Activated T-cell treated with anti-CD3 and anti-CD28 coated beads, Interleukin-2, amount 50 U/mL, for 1 hour (primary cell): ENCODE data around the gene MICU2.

Experiments
- DNase-seq: peaks from one replicate; pipeline ENCODE4 v3.0.0-alpha.2; 2020

MICU2 gene

DNA sequence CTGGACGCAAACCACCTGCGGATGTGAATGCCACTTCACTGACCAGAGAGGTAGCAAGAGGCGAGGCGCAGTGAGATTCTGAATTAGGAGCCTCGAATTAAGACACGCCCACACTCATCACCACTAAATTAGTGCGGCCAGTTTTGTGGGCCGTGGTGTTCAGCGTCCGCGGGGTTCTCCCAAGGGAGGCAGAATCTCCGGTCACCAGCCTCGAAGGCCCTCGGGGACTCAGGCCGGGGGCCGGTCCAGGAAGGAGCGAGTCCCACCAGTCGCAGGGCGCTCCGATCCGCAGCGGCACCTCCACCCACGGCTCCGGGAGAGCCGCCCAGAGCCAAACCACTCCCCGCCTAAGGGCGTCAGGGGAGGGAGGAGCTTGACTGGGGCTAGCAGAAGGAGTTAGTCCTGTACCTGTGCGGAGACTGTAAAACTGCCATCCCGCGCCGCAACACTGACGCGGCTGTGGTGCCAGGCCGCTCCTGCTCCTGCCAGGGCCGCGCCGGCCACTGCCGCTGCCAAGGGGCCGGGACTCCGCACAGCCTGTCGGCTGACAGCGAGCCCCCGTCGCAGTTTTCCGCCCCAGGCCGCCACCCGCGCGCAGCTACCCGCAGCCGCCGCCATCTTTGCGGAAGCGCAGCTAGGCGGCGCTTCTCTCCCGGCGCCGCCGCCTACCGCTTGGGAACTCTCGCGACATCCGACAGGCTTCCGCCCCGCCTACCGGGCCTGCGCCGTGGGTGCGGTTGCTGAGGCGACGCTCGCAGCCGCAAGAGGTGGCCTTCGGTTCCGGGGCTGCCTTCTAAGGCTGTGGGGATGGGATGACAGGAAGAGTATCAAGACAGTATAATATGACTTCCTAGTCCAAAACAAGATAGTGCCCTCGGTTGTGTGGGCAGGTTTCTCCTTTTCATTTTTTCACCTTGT lies at the start of gene MICU2:
MICU2 (minus strand) TSS at position 640 of the 918 bp plus-strand sequence; CDS start at position 618, 22 bp downstream.
- DNase-seq = peak; percentile 95

- DNase-seq = no peak
These were observed 37.7 kb upstream of the MICU2 start for GRCh38 chr13:21641629-21642028.

- no peak for DNase-seq
These were observed 35.6 kb upstream of the MICU2 start for GRCh38 chr13:21639561-21639960.

GRCh38 chr13:21638319-21639282 lies 34.6 kb upstream of the MICU2 start:
- no peak for DNase-seq

DNA sequence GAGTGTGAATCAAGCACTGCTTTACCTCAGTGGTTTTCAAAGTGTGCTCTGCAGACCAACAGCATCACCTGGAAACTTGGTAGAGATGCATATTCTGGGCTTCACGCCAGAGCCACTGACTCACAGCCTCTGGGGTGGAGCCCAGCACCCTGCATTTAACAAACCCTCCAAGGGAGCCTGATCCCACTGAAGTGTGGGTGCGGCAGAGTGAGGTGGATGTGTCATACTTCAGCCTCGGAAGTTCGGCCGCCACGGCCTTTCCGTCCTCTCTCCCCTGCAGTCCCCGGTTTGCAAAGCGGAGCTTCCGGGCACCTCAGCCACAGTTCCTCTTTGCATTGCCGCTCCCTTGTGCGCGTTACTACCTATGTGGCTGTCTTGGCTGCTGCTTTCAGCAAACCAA lies 33.3 kb upstream of the MICU2 start:
- DNase-seq = peak; percentile 39

GRCh38 chr13:21636656-21637055 lies 32.7 kb upstream of the MICU2 start:
- no peak for DNase-seq

DNA sequence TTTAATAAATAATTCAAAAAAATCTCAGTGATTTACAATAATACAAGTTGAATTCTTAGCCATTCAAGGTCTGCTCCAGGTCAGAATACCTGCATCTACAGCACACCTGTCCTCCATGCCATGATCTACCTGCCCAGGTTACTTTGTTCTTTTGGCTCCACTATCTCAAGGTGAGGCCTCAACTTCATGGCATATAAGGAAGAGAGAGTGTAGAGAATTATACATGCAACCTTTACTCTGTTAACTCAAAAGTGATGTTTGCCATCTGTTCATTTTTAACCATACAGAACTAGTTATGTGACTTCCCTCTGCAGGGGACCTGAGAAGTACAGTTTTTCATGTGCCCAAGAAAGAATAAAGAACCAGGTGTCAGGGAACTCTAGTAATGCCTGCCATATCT lies 28.2 kb upstream of the MICU2 start:
- no peak for DNase-seq

DNA sequence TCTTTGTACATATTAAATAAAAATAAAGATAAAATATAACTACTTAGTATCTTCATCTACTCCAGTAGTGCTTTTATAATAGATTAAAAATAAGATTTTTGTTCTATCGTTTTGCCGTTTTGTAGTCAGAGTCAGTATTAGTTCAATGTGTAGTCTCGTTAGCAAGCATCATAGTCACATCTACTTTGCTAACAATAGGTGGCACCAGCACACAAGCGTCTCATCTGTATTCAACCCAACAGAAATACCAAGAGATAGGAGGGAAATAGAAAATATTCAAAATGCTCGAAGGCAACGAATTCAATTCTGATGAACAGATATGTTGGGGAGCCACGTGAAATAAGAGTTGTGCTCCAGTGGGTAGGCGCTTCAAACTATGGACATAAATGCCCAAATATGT lies 21.4 kb upstream of the MICU2 start:
- DNase-seq = no peak

- DNase-seq = no peak
These were observed 16.9 kb upstream of the MICU2 start for GRCh38 chr13:21620861-21621260.

DNA sequence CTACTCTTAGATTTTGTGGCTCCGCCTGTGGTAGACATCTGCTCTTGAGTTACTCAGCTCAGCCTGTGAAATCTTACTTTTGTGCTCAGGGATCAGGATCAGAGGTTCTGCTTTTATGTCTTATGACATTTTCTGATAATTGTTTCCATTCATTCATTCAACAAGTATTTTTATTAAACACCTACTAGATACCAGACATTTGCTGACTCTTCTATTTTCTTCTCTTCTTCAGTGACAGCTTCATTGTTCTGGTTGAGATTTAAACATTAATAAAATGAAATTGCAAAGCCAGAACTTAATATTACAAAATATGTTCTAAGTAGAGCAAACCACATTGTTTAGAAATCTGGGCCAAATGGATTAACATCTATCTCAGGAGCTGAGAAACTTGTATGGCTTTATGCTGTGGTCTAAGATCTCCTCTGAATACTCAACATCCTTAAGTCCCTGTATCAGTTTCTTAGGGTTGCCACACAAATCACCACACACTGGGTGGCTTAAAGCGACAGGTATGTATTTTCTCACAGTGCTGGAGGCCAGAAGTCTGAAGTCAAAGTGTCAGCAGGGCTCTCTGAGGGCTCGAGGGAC lies 15.8 kb upstream of the MICU2 start:
- no peak for DNase-seq

- no peak for DNase-seq
These were observed 12.9 kb upstream of the MICU2 start for GRCh38 chr13:21616880-21617279.

DNA sequence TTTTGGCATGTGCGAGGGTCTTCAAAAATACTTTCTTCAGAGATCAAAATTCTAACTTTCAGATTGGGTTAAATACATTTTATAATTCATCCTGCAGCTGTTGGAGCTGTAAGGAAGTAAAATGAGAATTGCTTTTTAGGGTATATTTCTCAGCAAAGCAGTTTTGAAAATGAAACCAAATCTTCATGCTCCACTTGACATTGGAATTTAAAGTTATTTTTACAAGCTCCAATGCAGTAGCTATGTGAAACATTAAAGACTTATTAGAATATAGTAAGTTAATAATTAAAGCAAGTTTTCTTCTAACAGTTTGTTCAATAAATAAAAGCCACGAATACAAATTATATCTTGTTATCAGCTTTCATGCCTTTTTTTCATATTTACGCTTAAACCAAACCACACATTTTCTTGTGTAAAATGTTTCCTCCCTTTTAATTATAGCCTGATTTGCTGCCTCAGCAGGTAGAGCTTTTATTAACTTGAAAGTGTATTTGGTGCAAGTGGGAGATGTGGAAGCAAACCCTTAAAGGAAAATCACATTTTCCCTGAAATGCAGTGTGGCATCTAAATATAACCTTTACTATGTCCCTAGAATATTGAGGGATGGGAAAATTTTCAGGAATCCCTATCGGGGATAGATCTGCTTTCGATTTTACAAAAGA lies 12.4 kb upstream of the MICU2 start:
- no peak for DNase-seq

GRCh38 chr13:21615427-21615826 lies 11.5 kb upstream of the MICU2 start:
- no peak for DNase-seq

GRCh38 chr13:21613791-21614190 lies 9.8 kb upstream of the MICU2 start:
- no peak for DNase-seq

GRCh38 chr13:21611385-21611784 lies 7.4 kb upstream of the MICU2 start:
- no peak for DNase-seq

GRCh38 chr13:21610687-21611086 lies 6.7 kb upstream of the MICU2 start:
- no peak for DNase-seq

DNA sequence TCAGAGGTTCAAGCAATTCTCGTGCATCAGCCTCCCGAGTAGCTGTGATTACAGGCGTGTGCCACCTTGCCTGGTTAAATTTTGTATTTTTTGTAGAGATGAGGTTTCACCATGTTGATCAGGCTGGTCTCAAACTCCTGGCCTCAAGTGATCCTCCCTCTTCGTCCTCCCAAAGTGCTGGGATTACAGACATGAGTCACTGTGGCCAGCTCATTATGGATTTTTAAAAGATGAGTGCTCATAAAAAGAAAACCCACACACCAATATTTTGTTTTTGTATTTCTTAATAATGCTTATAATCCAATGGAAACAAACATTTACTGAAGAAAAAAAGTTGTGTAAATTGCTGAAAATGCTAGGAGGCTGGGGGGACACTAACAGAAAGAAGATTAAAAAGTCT lies 5.0 kb upstream of the MICU2 start:
- DNase-seq = no peak

GRCh38 chr13:21606796-21607195 lies 2.8 kb upstream of the MICU2 start:
- no peak for DNase-seq

GRCh38 chr13:21606251-21606650 lies 2.3 kb upstream of the MICU2 start:
- DNase-seq = no peak

DNA sequence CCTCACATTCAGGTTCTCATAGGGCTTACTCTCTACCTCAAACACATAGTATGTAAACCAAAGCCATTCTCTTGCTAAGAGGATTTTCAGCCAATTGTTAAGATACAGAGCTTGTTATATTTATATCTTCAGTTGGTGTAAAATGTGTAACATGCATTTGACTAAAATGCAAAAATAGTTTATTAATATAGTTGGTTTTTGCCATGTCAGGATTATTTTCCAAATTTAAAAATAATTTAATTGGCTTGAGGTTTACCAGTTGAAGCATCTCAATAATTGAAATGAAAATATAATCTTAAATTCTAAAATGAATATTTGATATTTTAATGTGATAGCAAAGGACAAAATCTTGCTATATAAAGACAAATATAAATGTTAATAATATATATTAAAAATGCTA lies 7.2 kb downstream of the MICU2 start:
- DNase-seq = no peak

DNA sequence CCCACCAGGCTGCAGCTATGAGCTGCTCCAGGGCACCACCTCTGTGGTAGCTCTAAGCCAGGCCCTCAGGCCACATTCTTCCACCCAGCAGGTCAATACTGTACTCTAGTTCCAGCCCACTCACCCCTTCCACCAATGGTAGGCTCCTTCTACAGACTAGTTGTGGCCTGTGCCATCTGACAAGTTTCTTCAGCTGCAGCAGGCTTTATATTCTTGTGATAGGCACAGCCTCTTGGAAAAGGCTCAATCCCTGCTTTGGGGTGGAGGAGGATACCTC lies 8.5 kb downstream of the MICU2 start:
- DNase-seq = no peak

- DNase-seq = no peak
These were observed 9.0 kb downstream of the MICU2 start for GRCh38 chr13:21594715-21595545.
